ENCODE measurements around the gene TRIL.

The TRIL gene

DNA sequence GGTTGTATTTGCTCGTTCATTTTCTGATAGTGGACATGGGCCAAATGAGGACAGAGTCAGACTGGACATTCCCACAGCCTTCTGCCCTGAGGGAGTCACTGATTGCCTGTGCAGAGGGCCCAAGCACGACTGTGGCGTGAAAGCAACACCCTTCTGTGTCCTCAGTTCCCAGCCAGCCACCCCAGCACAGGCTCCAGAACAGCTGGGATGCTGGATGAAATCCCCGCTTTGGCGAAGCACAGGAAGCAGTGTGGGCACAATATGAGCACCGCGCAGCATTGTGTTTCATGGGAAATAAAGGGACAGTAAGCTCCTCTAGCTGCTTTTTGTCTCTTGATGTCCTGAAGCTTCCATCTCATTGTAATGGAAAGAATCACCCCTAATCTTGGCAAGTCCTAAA is 20.5 kb downstream of the TRIL start:
- DNase-seq, result no peak

DNA sequence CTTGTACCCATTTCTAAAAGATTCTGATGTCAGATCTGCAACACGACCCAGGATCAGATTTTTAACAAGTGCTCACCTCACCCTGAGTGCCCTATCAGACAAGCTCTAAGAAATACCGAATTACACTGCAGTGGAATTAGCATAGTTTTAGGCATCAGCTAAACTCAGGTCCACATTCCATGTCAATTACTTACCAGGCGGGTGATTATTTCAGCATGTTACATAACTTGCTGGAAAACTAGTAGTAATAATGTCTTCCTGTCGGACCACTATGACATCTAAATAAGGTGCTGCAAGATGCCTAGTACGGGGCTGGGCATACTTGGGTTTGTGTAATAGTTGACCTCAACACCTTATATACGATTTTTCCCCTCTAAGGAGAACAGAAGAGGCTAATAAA is 21.0 kb downstream of the TRIL start:
- DNase-seq, result no peak

DNA sequence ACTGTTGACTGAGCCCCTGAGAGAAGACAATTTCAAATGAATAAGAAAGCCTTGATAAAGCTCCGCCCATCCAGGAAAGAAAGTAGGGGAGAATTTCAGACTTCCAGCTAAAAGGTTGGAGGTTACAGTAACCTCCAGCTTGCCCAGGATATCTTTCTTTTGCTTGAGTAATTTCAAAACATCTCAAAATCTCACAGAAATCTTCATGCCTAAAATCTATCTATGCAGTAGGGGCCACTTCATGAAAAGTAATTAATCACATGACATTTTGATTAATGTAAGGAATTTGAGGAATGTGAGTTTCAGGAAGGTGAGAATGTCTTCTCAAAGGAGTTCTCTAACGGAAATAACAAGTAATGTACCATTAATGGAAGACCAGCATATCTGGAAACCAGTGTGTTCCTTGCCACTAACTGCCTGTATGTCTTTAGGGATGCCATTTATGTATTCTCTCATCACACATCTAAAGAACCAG is 24.2 kb downstream of the TRIL start:
- no peak for DNase-seq

DNA sequence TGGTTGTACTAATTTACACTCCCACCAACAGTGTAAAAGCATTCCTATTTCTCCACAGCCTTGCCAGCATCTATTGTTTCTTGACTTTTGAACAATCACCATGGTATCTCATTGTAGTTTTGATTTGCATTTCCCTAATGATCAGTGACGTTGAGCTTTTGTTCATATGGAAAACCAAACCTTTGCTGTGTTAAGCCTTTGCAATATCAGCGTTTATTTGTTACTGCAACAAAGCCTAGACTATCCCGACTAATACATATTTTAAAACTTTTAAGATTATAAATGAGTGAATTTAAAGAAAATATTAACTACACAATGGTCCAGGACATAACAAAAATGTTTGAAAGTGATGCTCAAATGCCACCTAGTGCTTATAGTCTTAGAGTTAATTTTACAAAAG is 26.6 kb downstream of the TRIL start:
- no peak for DNase-seq

DNA sequence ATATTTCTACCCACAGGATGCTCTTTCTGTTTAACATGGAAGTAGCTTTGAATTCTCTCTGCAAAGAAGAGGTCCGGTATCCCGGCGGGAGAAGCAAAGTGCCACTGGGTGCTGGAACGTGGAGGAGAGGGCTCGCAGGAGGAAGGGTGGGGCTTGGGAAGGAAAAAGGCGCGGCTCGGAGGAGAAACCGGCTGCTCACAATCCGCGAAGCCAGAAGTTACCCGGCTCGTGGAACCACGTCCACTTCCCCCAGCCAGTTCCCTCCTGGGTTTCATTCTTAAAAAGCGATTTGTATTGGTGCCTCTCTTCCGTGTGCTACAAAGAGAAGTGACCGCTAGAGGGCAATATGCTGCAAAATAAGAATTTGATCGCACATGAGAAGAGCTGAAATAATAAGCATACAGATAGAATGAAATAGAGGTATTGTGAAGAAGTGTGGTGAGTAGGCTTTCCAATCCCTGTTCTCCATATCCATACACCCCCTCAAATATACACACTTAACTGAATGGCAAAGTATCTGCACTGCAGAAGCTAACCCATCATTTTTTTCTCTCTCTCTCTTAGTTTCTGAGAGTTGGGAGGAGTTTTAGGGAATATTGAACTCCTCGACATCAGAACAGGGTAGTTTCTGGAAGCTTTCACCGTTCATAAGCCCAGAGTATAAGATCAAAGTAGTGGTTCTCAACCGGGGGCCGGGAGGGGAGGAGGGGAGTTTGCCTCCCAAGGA is 31.1 kb downstream of the TRIL start:
- peak; percentile 93 for DNase-seq

DNA sequence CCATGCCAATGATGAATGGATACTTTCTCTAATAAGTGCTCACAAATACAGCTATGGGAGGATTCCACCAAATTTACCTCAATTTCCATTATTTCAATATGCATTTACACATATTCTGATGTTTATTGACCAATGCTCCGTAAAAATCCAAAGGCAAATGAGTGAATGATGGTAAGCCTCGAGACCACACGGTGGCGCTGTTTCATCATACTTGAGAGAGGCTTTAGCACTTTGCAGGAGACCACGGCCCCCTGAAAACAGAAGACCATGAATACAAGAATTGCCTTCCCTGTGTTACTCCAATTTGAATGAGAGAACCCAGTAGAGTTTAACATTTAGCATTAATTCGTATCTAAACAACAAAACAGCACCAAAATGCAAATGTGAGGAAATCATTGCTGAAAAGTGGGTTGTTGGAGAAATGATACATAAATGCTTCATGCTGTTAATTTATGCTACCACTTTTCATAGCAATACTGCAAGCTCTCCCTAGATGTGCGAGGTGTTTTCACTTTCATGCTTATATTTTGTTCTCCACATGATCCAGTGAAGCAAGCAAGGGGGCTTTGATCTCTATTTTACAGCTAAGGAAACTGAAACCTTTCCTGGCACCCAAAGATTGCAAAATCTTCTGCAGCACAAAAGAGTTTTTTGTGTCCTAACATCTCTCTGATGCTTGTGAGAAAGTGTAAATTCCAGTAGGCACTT is 35.4 kb downstream of the TRIL start:
- DNase-seq, result peak; percentile 88

DNA sequence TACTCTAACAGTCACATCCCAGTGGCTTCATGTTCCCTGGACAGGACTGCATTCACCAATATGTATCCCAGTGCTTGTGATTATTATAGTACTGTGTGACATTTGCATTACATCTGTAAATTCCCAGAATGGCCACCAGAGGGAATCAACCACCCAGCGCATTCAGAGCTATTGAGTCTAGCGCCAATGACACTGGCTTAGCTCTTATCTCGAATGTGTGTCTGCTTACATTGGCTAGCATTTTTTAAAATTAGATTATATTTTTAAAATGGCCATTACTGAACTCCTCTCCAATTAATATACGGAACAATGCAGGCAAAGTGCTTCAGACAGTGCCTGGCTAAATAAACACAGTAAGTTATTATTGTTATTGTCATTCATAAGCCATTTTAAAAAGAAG is 36.3 kb downstream of the TRIL start:
- DNase-seq, result peak; percentile 87

DNA sequence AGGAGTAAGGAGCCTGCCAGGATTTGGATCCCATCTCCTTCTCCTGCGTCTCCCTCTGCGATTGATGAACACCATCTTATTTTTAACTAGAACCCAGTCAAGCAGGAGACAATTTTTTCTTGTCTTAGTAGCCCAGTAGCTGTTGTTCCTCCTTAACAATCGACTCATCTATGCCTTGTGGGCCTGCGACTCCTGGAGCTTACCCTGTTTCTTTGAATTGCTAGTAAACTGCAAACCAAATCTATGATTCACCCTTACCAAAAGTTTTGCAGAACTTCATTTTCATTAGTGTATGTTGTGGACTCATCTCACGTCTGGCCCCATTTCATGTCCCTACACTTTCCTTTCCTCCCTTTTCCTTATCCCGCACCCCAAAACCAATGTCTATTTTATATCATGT is 37.7 kb downstream of the TRIL start:
- no peak for DNase-seq

DNA sequence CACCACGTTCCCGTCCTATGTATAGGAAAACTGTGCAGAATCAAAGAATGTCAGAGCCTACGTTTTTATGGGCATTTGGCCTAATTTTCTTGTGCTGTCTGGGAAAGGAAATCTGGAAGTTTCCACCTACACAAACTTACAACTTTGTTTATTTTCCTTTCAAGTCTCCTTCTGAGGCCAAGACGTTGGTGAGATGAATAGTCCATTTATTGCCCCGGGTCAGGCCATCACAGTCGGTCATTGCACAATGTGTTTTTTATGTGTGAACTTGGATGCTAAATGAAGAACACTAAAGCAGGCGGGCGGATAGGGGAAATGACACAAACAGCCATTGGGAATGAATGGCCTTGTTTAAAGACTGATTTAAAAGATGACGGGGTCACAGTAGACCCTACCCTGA is 38.6 kb downstream of the TRIL start:
- no peak for DNase-seq

DNA sequence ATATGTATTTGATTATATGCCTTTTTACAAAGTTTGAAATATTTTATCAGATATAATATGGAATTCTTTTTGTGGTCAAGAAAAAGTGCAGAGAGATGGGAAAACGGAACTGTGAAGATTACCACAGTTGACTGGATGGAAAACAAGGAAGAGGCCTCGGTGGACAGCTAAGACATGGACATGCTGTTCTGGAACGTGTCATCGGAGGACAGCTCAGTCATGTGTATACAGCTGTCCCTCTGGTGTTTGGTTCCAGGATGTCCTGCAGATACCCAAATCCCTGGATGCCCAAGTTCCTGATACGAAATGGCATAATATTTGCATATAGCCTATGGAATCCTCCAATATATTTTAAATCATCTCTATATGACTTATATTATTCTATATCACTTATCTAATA is 49.4 kb downstream of the TRIL start:
- no peak for DNase-seq

DNA sequence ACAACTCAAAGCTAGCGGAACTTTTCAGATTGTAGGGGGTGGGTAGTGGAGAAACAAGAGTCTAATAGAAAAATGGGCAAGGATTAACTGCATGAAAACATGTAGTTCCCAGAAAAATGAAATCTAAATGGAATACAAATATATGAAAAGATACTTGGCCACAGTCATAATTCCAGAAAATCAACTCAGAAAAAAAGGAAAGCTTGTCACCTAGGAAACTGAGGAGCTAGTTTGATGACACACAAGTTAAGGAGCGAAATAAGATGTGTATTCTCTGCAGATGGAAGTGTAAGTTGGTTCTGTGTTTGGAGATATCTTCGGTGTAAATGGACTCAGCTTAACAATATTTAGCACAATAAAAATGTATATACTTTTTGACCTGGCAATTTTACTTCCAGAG is 52.7 kb downstream of the TRIL start:
- no peak for DNase-seq

DNA sequence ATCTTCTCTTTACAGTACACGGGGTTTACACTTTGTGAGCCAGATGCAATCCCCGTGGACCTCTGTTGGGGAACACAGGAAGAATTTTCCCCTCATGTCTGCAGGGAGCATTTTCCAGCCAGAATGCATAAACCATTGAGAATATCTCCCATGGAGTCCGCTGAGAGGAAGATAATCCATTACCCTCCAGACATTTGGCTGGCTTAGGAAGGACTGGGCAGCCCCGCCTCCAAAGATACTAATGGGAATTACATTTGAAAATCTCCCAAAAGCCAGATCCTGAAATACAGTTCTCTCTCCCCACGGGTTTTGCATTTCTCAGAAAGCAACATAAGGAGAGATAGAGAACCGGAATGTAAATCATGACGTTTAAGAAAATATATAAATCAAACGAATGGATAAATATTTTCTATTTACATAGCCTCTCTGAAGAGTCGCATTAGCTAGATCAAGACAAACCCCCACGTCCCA is 53.5 kb downstream of the TRIL start:
- DNase-seq, result no peak

DNA sequence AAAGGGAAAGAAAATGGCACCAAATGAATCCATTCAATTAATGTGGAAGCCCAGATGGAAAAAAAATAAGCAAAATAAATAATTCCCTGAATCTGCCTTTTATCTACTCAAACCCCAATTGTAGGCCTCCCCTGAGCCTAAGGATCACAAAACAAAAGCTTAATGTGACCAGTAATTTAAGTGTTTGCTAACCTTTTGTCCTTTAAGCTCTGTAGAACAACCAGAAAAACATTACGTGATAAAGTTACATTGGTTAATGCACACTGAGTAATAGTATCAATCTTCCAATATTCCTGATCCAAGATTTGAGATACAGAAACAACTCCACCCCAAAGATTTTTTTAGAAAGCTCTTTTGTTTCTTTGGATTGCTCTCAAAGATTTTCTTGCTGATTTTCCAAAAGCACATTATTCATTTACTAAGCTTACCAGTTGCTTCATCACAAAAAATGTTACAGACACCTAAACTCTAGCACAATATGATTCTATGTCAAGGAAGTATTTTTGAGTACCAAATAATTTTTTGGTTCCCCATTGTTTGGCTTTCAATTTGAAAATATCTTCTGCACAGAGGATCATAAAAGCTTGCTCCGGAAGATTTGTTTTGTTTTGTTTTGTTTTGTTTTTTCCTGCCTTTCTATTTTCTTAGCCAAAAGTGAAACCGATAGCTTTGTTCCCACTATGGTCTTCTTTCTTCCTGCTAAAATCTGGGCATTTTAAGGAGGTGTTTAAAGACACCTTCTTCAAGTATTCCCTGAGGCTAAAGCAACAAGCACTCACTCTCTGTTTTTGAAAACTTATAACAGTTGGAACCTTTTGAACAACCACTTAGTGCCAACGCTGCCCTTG is 54.2 kb downstream of the TRIL start:
- no peak for DNase-seq

Data from NCI-H345 (cell line).